ENCODE data around the gene ERFE. TPM values are rescaled to one million over a fixed set of nuclear protein-coding genes. Genes with fewer than 3 reads are reported as not detected.

Gene ERFE
- total and polyA plus RNA-seq, 9 of the 15 experiments (the other 6 are each of a cell fraction or from before 2014, with no cell fraction given), result 0.55 to 8.2 (median 3.7) TPM

GRCh38 chr2:238171575-238172187 is 12.9 kb downstream of the ERFE start:
- no peak for TF ChIP-seq SREBF1 (IDR thresholded peaks at IDR 0.05; ENCODE audit: borderline replicate concordance, low read depth, low read length)
- no peak for TF ChIP-seq MEIS2 (IDR thresholded peaks at IDR 0.05; ENCODE audit: partially characterized antibody)
- TF ChIP-seq ARHGAP35 (IDR thresholded peaks at IDR 0.05; ENCODE audit: partially characterized antibody), result no peak
- no peak for TF ChIP-seq MXD1 (CRISPR knock-in tag; IDR thresholded peaks at IDR 0.05; ENCODE audit: borderline replicate concordance, poor library complexity, severe bottlenecking)
- TF ChIP-seq FOXJ3 (CRISPR knock-in tag; IDR thresholded peaks at IDR 0.05), result no peak
- no peak for TF ChIP-seq JUN (IDR thresholded peaks at IDR 0.05; ENCODE audit: borderline replicate concordance, low read depth, low read length)
- TF ChIP-seq JUN (CRISPR knock-in tag; IDR thresholded peaks at IDR 0.05; ENCODE audit: borderline replicate concordance), result no peak
- no peak for TF ChIP-seq PTRF (tag; IDR thresholded peaks at IDR 0.05)
- no peak for TF ChIP-seq ZNF668 (CRISPR knock-in tag; IDR thresholded peaks at IDR 0.05)
- no peak for TF ChIP-seq TCFL5 (CRISPR knock-in tag; conservative IDR thresholded peaks at IDR 0.05)
- no peak for TF ChIP-seq RBM39 (optimal IDR thresholded peaks at IDR 0.05; ENCODE audit: low read depth, low read length)
- TF ChIP-seq TRIM25 (IDR thresholded peaks at IDR 0.05; ENCODE audit: borderline replicate concordance), result no peak
- TF ChIP-seq MYC (IDR thresholded peaks at IDR 0.05; ENCODE audit: low read depth, low read length), result no peak
- no peak for TF ChIP-seq MYC (CRISPR knock-in tag; IDR thresholded peaks at IDR 0.05; ENCODE audit: borderline replicate concordance, low read depth)
- TF ChIP-seq EP400 (IDR thresholded peaks at IDR 0.05), result no peak
- TF ChIP-seq ZNF124 (CRISPR knock-in tag; IDR thresholded peaks at IDR 0.05), result no peak
- TF ChIP-seq ZZZ3 (IDR thresholded peaks at IDR 0.05), result no peak
- ATAC-seq (no peak), DNase-seq (ENCODE audit: extremely low read depth in 1 of 4, low spot score in 3 of 4) (no peak), FAIRE-seq (no peak)
- no peak overlapping the region for H2AFZ ChIP-seq (ENCODE audit: low read depth, low read length)
- H3K4me2 ChIP-seq (ENCODE audit: insufficient read depth, low read length), result no peak overlapping the region
- ChIA-PET CTCF (ENCODE audit: low intra/inter-chr PET ratio) (no interaction called here), POLR2A (no interaction called here)
- no peak overlapping the region for H3K4me3 ChIP-seq
- in situ Hi-C loops (cut with MboI), result no loop called here
- no peaks in the 10 kb centered on the region for H3K27me3 ChIP-seq (ENCODE audit: control insufficient read depth in 2 of 2, insufficient read depth in 2 of 2, low read length in 2 of 2)
- peaks cover 26 to 33% of the 10 kb centered on the region in 2 experiments for H3K4me1 ChIP-seq (replicated peaks in 1 of 2; ENCODE audit: control insufficient read depth in 2 of 2, insufficient read depth in 2 of 2, low read length in 2 of 2)
- BruUV-seq (replicated peaks), result no TSS peak
- no peaks in the 10 kb centered on the region for H3K9me3 ChIP-seq (replicated peaks; ENCODE audit: control insufficient read depth, insufficient read depth, low read depth, low read length)
- intact Hi-C loops (cut with micrococcal nuclease), result no loop called here
- 93% methylated on average over 5 of the region's 9 CpGs for WGBS (ENCODE audit: insufficient coverage, low coverage, missing lambda C conversion rate)
- H3K9me1 ChIP-seq (ENCODE audit: control insufficient read depth, insufficient read depth, low read length), result peaks cover 4% of the 10 kb centered on the region
- no peak overlapping the region for H3K27ac ChIP-seq (ENCODE audit: extremely low read depth, low read depth, low read length)
- H3K9ac ChIP-seq (ENCODE audit: insufficient read depth in 1 of 2, low read depth in 2 of 2, low read length in 2 of 2), result no peak overlapping the region
- no peaks in the 10 kb centered on the region for H4K20me1 ChIP-seq (replicated peaks; ENCODE audit: control insufficient read depth, insufficient read depth, low read length)
- H3K36me3 ChIP-seq (ENCODE audit: control insufficient read depth, insufficient read depth, low read length), result peaks cover 61% of the 10 kb centered on the region
- no peaks in the 10 kb centered on the region; the same call in 2 of the 3 replicates for H3K79me2 ChIP-seq (ENCODE audit: control insufficient read depth, insufficient read depth, low read length)

Data from K562 (cell line).